ENCODE data around the gene DCXR.

- TF ChIP-seq CTCF (IDR thresholded peaks at IDR 0.05): no peak
- TF ChIP-seq POLR2A (IDR thresholded peaks at IDR 0.05): no peak
These were observed 48.7 kb upstream of the DCXR start for GRCh38 chr17:82085931-82086764.
